ENCODE data around the gene AGER.
"Not testable (repeated sequence)": the region's sequence is repeated elsewhere in the genome, so short reads cannot be mapped to it uniquely, and the experiment has no call there.

Gene AGER

DNA sequence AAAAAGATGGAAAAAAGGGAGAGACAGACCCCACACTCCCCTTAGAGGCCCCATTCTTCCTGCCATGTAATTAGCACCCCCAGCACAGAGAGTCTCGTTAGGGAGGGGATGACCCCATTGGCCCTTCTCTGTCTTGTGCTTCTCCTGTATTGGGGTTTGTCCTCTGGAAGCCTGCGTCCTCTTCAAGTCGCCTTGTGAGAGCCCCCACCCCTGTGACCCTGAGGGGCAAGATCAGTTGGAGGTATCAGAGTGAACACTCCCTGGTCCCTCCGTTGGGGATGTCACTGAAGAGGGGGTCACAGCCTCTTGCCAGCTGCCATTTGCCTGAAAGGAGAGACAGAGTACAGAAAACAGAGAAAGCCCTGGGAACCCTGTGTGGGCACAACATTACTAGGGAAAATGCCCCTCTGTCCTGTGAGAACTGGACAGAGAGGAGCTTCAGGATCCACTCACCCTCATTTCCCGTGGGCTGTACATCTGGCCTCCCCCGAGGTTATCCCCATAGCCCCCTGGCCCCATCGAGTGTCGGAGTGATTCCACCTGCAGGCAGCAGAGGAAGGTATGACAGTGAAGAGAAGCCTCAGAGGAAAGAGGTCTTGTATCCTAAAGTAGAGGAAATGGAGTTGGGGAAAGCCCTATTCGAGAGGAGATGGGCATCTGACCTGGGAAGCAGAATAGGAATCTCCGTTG, 2.2 kb upstream of the AGER start:
- not testable (repeated sequence) for DNase-seq (ENCODE audit: low read depth, low spot score)

DNA sequence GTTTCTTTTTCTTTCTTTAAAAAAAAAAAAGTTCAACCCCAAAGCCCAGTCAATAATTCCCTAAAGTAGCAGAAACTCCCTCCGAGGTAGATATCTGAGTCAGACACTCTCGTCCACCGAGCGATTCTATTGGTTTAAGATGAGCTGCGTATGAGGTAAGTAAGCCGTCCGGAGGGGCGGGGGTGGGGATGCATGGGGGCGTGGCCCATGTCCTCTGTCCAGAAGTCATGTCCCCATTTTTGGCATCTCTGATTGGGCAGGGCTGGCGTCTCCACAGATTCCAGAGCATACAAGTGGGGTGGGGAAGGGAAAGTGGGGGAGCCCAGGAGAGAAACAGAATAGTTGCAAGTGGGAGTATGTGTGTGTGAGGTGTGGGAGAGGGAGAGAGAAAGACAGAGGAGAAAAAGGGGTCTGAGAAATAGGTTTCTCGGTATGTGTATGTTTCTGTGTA, 1.7 kb upstream of the AGER start:
- peak; percentile 52 for DNase-seq (ENCODE audit: low read depth, low spot score)

DNA sequence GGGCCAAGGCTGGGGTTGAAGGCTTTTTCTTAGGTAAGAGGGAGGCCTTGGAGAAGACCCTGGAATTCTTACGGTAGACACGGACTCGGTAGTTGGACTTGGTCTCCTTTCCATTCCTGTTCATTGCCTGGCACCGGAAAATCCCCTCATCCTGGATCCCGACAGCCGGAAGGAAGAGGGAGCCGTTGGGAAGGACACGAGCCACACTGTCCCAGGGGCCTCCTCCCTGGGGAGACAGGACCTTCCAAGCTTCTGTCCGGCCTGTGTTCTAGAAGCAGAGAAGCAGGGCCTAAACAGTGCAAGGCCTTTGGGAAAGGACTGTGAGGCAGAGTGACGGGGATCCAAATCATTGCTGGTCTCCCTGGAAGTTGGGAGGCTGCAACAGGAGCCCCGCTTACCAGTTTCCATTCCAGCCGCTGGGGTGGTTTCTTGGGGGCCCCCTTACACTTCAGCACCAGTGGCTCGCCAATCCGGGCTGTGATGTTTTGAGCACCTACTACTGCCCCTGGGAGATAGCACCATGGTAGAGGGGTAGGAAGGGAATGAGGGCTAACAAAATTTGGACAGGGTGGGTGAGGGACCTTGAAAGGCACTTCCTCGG, 470 bp downstream of the AGER start:
- no peak for DNase-seq (ENCODE audit: low read depth, low spot score)

DNA sequence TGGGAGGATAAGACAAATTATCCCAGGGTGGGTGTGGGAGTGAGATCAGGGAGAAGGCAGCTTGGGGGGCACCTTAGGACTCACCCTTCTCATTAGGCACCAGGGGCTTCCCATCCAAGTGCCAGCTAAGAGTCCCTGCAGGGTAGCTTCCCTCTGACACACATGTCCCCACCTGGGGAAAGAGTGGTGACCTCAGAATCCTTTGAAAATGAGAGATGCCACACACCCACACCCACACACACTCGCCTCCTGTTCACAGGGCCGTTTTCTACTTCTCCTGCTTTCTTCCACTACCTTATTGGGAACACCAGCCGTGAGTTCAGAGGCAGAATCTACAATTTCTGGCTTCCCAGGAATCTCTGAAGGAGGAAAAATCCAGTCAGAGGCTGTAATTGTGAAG, 1.0 kb downstream of the AGER start:
- DNase-seq (ENCODE audit: low read depth, low spot score): no peak

DNA sequence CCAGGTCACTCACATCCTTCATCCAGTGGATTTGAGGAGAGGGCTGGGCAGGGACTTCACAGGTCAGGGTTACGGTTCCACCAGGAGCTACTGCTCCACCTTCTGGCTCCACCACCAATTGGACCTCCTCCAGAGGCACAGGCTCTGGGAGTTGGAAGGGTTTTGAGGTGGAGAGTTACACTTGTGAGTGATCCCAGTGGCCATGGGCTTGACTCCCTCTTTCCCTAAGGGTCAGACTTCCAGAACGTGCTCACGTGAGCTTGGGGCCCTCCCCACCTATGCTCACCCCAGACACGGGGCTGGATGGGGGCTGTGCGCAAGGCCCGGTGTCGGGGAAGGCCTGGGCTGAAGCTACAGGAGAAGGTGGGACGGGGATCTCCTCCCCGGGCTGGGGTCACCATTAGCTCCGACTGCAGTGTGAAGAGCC, 1.5 kb downstream of the AGER start:
- no peak for DNase-seq (ENCODE audit: low read depth, low spot score)

DNA sequence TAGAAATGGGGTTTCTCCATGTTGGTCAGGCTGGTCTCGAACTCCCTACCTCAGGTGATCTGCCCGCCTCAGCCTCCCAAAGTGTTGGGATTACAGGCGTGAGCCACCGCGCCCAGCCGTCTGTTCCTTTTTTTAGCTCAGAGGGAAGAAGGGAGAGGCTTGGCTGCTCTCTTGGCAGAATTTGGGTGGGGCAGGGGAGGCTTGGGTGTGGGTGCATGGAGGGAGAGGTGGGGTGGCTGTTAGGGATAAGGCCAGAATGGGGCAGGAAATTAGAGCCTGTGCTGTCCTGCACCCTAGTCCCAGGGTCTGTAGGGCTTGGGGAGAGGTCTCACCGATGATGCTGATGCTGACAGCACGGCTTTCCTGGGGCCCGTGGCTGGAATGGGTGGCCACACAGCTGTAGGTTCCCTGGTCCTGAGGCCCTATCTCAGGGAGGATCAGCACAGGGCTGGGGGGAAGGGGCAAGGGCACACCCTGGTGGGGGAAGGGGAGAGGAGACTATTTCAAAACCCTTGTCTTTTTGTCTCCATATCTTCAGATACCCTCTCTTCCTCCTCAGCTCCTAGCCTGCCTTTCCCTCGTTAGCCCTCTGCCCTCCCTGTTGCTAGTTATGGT, 2.0 kb downstream of the AGER start:
- DNase-seq (ENCODE audit: low read depth, low spot score): no peak

DNA sequence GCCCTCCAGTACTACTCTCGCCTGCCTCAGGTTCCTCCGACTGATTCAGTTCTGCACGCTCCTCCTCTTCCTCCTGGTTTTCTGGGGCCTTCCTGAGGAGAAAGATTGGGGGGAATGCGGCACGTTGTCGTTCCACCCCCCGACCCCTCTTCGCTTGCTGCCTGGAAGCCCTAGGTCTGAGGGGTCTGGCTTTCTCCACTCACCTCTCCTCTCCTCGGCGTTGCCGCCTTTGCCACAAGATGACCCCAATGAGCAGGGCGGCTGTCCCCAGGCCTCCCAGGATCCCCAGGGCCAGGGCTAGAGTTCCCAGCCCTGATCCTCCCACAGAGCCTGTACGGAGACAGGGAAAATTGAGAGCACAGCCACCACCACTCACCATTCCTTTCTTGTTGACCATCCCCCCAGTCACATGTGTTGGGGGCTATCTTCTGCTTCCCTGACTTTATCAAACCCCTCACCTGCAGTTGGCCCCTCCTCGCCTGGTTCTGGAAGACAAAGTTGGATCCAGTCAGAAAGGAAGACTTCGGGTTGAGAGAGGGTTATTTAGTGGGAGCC, 2.8 kb downstream of the AGER start:
- no peak for DNase-seq (ENCODE audit: low read depth, low spot score)

DNA sequence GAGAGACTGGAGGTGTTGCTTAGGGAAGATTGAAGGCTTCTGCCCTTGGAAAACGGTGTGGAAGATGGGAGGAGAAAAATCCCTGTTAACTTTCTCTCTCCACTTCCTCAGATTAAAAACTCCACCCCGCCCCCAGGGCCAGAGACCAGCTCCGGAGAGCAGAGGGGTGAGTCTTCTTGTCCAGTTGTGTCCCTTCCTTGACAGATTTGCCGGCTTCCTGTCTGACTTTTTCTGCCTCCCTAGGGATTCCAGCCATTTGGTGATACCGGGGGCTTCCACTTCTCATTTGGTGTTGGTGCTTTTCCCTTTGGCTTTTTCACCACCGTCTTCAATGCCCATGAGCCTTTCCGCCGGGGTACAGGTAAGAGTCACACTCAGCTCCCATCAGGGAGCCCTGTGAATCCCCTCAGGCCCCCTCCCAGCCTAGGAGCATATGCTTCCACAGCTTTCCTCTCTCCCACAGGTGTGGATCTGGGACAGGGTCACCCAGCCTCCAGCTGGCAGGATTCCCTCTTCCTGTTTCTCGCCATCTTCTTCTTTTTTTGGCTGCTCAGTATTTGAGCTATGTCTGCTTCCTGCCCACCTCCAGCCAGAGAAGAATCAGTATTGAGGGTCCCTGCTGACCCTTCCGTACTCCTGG, 4.2 kb downstream of the AGER start:
- DNase-seq (ENCODE audit: low read depth, low spot score): no peak

DNA sequence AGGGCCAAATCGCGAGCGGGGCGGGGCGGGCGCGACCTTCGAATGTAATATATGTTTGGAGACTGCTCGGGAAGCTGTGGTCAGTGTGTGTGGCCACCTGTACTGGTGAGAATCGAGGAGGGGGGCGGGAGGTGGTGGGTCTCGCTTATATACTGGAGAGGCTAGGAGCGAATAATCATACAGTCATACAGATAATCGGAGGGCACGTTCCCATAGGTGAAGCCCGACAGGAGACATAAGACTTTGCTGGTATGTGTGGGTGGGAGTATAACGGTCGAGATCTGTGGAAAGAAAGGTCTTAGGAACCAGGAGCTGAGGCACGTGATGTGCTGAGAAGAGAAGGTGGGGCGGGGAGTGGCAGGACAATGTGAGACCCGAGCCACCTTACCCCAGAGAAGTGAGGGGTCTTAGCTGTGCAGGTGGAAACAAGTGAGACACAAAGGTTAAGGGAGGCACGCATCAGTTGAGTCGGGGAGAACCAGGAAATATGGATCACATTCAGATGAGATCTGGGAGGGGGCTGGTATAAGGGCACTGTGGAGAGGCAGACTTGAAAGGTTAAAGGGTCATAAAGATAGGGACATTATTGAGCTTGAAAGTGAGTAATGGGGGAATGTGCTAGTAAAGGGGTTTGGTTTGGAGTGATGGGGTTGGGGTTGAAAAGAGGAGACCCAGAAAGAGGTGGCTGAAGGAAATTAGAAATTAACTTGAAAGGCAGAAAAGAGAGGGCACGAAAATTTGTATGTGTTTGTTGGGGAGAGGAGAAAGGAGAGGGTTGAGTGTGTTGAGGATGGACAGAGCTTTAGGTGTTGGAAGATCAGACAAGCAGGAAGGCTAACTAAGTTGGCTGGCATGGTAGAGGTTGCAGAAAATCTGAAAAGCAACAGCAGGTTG, 5.3 kb downstream of the AGER start:
- peak; percentile 51 for DNase-seq (ENCODE audit: low read depth, low spot score)

DNA sequence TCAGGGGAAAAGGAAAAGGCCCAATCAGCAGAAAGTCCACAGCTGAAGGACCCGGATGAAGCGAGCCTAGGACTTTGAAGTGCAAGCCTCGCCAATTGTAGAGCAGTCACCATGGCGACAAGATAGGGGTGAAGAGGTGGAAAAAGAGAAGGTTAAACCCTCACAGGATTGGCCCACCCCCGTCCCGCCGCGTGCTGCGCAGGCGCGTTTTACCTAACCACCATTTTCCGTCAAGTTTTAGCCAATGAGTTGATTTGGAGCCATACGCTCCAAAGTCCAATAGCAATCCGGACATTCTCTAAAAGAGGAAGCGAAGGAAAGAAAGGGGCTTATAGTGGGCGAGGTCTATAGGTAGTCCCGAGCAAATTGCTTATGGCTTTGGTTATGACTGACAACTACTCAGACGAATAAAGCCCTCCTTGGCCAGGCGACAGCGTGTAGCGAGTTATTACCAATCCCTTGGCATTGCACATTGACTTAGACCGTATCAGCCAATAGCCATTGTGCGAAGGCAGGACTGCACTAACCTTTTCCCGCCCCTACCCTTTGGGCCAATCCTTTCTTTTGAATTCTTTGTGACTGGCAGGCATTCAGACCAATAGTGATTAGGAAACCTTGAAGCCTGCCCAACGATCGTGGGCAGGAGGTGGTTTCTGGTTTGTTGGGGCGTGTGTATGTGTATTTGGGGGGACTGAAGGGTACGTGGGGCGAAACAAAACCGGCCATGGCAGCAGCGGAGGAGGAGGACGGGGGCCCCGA, 6.1 kb downstream of the AGER start, which contains the start of gene RNF5:
RNF5 (plus strand) TSS at position 618 of the 759 bp plus-strand sequence; CDS start at position 725, 107 bp downstream.
- DNase-seq (ENCODE audit: low read depth, low spot score): peak; percentile 99

DNA sequence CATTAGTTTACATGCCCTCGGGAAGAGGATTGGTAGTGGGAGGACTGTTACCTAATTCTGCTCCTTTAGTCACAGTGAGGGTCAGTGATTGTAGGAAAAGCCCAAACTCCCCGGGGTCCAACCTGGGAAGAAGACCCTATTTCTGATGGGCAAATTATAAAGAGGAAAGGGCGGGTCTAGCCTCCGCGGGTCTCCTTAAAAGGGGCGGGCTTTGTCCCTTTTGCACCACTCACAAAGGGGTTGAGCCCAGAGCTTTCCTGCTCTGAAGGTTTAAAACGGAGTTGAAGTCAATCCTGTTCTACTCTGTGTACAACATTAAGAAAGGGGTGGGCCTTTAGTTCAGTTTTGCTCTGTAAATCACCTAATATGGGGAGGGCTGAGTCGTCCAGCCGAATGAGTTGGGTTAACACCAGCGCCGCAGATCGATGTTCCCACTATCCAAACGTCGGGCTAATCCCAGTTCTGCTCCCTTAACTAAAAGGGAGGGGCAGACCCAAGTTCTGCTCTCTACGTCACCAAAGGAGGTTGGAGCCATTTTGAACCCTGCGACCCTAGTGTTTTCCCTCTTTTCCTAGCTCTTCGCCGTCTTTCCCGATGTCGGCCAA, 6.8 kb downstream of the AGER start:
- DNase-seq (ENCODE audit: low read depth, low spot score): no peak

DNA sequence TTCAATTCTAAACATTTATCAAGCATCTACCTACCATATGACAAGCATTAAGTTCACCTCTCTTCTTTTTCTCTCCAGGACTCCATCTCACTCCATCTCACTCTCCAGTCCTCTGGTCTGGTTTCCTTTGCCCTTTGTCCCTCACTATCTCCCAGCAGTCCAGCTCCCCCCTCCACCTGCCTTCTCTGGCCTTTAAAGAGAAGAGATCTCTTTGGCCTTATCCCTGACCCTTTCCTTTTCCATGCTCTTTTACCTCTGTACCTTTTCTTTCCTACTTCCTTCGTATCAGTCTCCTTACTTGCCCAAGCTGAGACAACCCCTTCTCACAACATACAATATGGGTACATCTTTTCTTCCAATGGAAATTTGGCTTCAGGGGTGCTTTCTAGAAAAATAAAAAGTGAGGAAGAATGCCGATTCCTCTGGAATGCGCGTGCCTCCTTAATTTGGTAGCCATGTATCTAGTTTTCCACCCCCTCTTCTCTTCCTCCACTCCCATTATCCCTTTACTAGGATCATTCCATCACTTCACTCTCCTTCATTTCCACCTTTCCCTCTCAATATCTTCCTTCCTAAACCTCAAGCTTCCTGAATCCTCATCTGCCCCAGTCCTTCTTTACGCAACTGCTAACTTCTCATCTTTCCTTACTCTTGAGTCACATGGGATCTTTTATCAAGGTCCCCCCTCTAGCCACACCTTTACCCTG, 7.4 kb downstream of the AGER start:
- no peak for DNase-seq (ENCODE audit: low read depth, low spot score)

DNA sequence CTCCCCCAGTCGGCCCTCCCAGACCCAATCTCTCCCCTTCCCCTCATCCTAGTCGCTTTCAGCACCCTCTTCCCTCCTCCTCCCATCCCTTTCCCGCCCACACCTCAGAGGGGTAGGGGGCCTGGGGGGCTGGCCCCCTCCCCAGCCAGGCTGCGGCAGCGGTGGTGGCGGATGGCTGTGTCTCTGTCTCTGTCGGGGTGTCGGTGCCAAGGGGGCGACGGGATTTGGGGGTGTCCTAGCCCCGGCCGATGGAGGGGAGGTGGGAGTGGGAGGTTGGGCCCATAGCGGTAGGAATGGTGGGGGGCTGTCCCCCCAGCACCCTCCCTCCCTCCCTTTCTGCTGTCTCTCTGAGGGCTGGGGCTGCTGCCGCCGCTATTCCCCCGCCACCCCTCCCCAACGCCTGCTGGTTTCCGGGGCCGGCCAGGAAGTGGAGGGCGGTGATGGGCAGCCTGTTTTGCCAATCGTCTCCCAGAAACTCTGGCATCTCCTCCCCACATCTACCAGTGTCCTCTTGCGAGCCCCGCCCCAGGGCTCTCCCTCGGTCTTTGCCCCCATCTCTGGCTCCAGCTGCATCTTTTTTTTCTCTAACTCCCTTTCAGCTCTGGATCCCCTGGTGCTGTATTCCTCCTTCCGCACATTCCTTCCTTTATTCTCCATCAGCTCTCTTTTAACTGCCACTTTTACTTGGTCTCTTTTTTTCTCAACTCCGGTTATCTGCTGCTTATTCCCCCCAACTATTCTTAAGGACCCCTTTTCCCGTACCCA, 8.2 kb downstream of the AGER start, which contains the start of gene AGPAT1:
AGPAT1 (minus strand) TSS at position 374 of the 765 bp plus-strand sequence. CDS start 4,588 bp downstream, outside the sequence.
- DNase-seq (ENCODE audit: low read depth, low spot score): peak; percentile 98

DNA sequence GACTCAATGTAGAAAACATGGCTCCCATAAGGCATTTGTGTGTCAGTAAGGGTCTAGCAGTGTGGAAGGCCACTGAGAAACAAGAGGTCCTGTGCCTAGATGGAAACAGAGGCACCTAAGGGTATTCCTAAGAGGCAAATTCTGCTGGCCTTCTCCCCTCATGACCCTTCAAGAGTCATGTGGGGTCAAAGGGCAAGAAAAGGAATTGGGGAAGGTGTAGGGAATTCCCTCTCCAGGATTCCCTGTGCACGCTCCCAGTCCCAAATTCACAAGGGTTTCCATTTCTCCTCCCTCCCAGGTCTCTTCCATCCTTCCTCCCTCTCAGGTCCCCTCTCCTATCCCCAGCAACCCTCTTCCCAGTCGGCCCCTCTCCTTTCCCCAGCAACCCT, 8.7 kb downstream of the AGER start:
- no peak for DNase-seq (ENCODE audit: low read depth, low spot score)

DNA sequence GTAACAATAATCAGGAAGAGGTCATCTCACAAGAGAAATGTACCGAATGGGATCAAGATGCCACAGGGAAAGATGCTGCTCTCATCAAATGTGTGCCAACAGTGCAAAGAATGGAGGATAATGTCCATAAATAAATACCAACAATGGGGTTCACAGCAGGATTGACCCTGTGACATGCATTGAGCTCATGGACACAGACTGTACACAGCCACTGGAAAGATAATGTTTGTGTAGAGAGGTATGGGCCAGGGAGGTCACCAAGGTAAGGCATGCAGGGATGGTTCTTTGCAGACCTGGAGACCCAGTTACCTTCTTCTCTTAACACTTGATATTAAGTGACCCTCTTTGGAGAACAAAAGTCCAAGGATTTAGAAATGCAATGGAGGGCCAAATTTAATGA, 9.6 kb downstream of the AGER start:
- DNase-seq (ENCODE audit: low read depth, low spot score): no peak

DNA sequence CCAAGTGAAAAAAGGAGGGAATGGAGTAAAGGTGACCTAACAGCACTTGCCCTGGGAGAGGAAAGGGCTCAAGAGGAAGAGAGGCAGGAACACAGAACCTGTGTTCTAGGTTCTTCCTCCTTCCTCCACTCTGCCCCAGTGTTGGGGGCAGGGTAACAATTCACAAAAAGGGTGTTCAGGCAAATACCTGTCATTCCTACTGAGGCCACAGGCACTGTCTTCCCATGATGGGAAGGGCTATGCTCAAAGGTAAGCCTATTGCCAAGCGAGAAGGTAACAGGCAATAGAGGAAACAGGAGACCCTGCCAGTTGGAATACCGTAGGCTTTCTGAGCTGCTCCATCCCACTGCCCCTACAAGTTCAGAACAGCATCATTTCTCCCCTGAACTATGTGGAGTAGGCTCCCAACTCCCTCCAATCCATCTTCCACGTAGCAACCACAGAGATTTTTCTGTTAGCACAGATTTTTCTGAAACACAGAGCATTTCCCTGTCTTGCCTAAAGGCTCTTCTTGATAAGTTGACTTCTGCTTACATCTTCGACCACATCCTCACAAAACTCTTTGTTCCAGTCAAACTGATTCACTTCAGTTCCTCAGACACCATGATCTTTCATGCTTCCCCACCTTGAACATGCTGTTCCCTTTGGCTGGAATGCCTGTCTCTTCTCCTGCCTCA, 10.9 kb downstream of the AGER start:
- DNase-seq (ENCODE audit: low read depth, low spot score): peak; percentile 47

DNA sequence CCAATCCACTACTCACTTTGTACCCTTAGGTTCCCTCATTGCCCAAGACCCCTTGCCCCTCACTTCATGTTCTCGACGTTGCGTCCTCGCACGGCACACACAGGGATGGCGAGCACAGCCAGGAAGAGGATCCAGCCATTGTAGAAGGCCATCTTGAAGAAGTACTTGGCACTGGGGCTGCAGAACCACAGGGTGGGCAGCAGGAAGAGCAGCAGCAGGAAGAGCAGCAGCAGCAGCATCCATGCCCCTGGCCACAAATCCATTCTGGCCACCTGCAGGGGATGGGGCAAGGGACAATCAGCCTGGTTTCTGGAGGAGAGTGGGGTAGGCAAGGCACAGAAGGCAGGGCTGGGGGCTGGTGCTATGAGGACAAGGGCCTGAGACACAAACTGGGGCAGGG, 12.8 kb downstream of the AGER start:
- DNase-seq (ENCODE audit: low read depth, low spot score): no peak

DNA sequence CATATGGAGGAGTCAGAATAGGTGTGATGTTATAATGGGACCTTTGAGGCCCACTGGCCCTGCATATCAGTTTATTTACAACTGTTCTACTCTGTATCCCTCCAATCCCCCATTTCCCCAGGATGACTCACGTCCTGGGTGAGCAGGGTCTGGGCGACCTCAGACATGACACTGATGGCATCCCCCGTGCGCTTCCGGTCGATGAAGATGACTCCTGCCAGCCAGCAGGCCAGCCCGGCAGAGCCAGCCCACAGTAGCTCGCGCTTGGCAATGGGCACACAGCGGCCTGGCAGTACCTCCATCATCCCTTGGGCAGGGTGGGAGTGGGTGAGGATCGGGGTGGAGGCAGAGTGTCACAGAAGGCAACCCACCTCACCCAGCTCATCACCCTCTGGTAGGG, 13.8 kb downstream of the AGER start:
- no peak for DNase-seq (ENCODE audit: low read depth, low spot score)
